Measurements from ENCODE around the gene S100A7A.
"Not testable (repeated sequence)": the region's sequence is repeated elsewhere in the genome, so short reads cannot be mapped to it uniquely, and the experiment has no call there.

Gene S100A7A

DNA sequence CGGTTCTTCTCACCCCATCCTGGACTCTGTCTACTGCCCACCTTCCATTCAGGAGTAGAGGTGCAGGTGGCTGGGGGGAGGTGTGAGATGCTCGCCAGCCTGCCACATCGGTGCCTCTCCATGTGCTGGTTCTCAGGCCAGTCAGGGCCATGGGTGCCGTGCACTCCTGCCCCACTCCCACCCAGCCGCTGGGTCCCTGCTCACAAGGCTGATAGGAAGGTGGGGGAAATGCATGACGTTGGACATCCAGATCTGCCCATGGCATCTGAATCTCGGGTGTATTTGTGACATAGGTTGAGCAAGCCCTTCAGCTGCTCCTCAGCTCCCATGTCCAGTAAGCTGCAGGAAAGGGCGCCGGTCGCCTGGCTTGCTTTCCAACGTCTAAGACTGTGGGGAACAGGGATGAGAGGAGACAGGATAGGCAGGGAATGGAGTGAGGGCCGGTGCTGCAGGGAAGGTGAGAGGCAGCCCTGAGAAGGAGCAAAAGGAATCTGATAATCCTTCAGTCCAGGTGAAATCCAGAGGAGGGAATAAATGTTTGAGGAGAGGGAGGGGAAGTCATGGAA lies 11.8 kb downstream of the S100A7A start:
- DNase-seq = no peak

DNA sequence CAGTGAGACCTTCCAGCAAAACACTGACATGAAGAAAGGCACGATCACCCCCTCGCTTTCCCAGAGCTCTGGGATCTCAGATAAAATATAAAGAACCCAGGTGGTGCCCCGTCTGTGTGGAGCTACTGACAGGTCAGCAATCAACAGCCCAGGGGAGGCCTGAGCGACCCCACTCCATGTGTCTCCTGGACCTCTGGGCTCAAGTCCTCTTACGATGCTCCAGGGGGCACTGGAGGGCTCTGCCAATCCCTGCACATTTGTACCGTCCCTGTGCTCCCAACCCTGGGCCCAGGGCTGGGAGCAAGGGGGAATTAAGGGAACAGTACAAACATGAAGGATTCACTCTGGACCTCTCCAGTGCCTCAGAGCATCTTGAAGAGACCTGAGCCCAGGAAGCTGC lies 12.5 kb downstream of the S100A7A start:
- DNase-seq = no peak

GRCh38 chr1:153429266-153430165 lies 13.2 kb downstream of the S100A7A start:
- no peak for DNase-seq

- DNase-seq = no peak
Observed at GRCh38 chr1:153430166-153430553, 13.8 kb downstream of the S100A7A start.

DNA sequence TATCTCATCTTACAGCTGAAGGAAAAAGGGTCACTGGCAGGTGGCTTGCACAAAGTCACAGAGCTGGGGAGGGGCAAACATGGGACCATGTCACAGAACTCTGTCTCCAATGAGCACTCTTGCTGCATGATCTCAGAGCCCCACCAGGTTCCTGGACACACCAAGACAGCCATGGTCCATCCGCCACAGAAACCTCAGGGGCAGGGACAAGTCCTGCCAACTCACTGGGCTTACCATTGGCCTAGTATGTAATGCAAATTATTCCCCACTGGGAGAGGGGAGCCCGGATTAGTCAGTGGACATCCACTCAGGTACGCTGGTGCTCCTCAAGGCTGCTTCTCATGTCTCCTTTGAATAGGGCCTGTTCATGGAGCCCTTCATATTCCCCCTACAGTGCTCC lies 14.2 kb downstream of the S100A7A start:
- DNase-seq = no peak

DNA sequence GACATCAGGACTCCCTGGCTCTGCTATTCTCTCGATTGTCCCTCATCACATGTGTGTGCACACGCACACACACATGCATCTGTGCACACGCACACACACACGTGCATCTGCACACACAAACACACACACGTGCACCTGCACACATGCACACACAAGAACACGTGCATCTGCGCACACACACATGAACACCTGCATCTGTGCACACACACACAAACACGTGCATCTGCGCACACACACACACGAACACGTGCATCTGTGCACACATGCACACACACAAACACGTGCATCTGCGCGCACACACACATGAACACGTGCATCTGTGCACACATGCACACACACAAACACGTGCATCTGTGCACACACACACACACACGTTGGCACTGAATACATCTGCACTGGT lies 14.7 kb downstream of the S100A7A start:
- no peak for DNase-seq

GRCh38 chr1:153431427-153431826 lies 15.1 kb downstream of the S100A7A start:
- DNase-seq = no peak

DNA sequence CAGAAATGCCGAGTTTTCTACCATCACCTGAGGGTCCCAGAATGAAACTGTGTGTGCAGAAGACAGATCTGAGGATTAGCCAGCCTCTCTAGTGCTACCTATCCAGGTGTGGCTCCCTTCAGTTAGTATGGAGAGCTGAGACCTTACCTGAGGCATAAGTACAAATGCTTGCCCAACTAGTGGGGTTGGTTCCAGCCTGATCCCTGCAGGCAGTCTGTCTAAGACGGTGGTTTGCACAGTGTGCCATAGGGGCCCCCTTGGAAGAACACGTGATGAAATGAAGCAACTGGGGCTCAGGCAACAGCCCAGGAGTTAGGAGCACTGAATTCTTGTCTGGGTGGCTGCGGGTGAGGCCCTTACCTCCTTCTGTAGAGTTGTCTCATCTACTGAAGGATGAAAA lies 15.6 kb downstream of the S100A7A start:
- DNase-seq = no peak

- DNase-seq = no peak
Observed at GRCh38 chr1:153432874-153433681, 16.8 kb downstream of the S100A7A start.

DNA sequence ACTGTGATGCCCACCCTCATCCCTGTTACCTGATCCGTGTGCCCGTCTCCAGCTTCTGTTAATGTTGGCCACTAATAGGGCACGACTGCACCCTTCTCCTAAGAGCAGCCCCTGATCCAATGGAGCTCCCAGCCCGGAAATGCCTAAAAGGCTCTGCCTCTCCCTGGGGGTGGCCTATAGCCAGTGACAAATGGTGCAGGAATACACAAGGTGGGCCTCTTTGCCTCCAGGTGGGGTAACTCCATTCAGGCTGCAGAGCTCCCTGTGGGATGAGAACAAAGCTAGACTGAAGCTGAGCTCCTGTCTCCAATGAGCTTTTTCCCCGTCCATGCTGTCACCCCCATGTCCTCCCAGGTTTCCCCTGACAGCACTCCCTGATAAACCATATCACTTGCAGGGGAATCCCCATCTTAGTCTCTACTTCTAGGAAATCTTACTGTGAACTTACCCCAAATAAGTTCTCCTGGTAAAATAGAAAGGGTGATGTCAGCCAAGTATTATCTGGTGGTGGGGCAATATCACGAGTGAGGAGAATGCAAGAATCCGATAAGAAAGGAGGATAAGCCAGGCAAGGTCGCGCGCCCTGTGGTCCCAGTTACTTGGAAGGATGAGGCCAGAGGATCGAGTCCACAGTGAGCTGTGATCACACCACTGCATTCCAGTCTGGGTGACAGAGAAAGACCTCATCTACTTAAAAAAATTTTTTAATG lies 18.6 kb downstream of the S100A7A start:
- no peak for DNase-seq

DNA sequence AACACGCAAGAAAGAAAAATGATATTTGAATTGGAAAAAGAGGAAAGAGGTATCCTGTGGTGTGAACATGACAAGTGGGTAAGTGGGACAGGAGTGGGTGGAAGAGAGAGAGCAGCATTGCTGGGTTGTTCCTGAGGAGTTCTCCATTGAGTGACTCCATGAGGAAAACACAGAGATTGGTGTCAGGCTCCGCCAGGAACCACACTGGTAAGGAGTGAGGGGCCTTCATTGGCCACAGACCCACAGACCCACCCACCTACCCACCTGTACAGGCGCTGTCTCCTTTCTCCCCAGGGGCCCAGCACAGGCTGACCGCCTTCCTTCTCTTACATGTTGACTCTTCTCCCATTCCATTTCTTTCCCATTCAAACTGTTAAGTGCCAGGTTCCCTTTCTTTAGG lies 20.9 kb downstream of the S100A7A start:
- no peak for DNase-seq

- DNase-seq = no peak
Observed at GRCh38 chr1:153438599-153438998, 22.3 kb downstream of the S100A7A start.

GRCh38 chr1:153439273-153439672 lies 23.0 kb downstream of the S100A7A start:
- no peak for DNase-seq

DNA sequence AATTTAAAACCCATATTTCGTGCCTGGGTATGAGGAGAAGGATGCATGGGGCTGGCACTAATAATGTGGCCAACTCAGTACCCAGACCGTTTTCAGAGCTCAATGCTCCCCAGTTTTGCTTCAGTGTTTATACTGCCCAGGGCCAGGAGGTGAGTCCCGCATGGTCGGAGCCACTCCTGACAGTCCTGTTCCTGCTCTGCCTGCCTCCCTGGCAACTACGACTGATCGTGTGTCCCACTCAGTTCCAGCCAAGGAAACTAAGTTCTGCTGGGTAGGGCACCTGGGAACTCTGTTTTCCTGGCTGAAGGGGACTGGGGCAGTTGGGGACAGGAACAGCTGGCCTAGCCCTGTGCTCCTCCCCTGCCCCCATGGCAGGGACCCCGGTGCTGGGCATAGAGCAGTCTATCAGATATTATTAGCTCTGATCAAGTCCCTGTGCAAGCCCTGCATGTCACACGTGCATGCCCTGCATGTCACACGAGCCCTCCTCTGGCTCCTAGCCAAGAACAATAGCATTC lies 25.0 kb downstream of the S100A7A start:
- no peak for DNase-seq

DNA sequence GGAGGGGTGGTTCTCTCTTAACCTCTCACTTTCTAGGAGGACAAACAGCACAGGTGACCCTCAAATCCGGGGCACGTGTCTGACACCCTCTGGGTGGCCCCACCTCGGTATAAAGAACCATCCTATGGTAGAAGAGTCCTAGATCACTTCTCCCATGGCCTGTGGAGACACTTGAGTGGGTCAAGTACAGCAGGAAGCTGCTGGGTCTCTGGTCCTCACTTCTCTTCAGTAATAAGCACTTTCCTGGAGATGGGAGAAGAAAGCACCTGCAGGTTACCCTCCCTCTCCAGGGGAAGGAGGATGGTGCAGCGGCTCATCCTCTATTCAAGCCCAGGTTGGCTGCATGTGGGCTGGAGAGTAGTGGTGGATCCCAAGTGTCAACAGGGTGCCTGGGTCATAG lies 27.2 kb downstream of the S100A7A start:
- no peak for DNase-seq

DNA sequence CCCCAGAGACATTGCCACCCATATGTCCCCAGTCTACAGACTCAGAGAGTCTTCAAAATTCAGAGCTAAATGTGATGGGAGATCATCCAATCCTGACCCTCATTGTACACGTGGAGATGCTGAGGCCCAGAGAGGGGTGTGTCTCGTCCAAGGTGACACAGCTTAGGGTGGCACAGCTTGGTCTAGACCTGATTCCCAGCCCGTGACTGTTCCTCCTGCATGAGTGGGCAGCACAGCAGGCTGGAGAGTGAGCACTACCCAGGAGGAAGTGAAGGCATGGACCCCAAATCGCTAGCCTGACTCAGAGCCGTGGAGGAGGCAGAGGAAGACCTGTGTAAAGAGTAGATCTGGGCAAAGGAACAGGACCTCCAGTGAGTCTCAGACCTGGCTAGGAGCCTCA lies 27.8 kb downstream of the S100A7A start:
- DNase-seq = no peak

- DNase-seq = peak; percentile 49
Observed at GRCh38 chr1:153447498-153448170, 31.3 kb downstream of the S100A7A start.

DNA sequence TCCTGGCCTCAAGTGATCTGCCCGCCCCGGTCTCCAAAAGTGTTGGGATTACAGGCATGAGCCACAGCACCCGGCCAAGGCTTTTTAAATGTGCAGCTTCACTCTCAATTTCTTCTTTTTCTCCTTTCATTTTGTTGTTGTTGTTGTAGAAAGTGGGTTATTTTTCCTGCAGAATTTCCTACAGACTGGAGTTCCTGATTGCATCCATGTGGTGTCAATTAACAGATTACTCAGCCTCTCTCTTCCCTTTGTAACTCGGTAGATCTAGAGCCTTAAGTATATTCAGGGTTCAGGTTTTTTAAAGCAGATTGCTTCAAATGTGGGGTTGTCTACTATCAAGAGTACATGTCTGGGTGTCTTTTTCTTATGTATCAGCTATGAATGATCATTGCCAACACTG lies 32.5 kb downstream of the S100A7A start:
- peak; percentile 8 for DNase-seq

DNA sequence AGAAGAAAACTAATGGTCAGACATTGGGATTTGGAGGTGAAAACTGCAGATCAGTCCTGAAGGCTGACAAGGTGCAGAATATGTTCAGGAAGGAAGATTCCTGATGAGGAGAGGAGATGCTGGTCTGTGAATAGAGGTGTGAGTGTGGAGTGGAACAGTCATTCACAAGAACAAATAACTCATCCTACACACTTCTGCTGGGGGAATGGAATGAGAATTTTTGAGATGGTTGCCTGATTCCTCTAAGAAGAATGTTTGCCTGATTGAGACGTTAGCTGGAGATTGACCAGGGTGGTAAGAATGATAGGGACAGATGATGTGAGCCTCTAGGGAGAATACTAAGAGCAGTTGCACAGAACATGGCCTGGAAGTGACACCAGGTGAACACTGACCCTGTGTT lies 40.1 kb downstream of the S100A7A start:
- no peak for DNase-seq

DNA sequence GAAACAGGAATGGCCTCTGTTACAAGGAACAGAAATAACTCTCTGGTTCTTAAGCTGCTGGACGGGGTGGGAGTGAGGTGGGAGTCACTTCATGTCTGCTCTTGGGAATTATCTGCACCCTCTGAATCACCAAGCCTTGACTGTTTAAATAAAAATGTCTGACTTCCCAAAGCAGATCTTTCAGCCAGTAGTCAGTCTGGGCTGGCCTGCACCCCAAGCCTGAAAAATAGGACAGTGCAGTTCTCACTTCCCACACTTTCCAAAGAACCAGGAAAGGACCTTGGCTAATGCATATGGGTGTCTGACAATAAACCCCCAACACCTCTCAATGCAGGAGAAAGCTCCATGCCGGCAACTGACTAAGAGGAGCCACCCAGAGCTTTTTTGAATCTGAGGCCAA lies 43.3 kb downstream of the S100A7A start:
- no peak for DNase-seq

DNA sequence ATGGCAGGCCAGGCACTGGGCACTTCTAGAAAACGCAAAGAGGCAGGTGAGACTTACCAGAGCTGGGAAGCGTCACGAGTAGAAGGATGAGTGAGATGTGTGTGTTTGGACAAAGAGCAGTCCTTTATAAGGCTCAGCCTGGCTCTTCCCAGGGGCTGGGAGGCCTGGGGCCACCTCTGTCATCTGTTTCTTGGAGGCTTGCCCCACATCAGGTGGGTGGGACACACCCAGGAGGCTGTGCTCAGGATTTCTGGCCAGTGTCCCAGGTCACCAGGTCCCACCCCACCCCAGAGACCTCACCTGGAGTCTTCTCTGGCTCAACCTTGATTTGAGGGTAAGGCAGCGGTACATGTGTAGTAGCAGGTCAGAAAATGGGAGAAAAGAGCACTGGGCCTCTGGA lies 44.2 kb downstream of the S100A7A start, which contains the start of gene S100A7:
TSS of gene S100A7 (minus strand) at position 101 of the 400 bp plus-strand sequence. CDS start 1,638 bp downstream, outside the sequence.
- no peak for DNase-seq

DNA sequence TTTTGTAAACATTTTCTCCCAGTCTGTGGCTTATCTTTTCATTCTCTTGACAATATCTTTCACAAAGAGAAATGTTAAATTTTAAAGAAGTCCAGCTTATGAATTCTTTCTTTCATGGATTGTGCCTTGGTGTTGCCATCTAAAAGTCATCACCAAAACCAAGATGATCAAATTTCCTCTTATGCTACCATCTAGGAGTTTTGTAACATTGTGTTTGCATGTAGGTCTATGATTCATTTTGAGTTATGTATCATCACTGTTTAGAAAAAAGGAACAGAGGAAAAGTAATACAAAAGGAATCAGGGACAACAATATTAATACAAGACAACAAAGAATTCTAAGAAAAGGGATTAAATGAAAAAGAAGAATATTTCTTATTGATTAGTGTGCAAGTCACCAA lies 46.4 kb downstream of the S100A7A start:
- not testable (repeated sequence) for DNase-seq

Data from fibroblast of upper back skin (primary cell).